ENCODE data around the gene SCFD1. TPM values are rescaled to one million over a fixed set of nuclear protein-coding genes. Genes with fewer than 3 reads are reported as not detected.

The SCFD1 gene
- total and polyA plus RNA-seq, 8 donors, result 47.0 to 71.5 (median 55.4) TPM

- no peaks in the 10 kb centered on the region for H3K9me3 ChIP-seq
- no peak overlapping the region for H3K4me3 ChIP-seq
- 38 to 43% methylated on average over 3 of the region's 3 CpGs for WGBS, 2 donors
- no peak for FAIRE-seq
- H3K4me1 ChIP-seq, result no peaks in the 10 kb centered on the region
- ATAC-seq, result no peak
- H3K36me3 ChIP-seq, result no peaks in the 10 kb centered on the region
- no peaks in the 10 kb centered on the region for H3K27me3 ChIP-seq
- DNase-seq, result no peak
- TF ChIP-seq, protein P1, sequence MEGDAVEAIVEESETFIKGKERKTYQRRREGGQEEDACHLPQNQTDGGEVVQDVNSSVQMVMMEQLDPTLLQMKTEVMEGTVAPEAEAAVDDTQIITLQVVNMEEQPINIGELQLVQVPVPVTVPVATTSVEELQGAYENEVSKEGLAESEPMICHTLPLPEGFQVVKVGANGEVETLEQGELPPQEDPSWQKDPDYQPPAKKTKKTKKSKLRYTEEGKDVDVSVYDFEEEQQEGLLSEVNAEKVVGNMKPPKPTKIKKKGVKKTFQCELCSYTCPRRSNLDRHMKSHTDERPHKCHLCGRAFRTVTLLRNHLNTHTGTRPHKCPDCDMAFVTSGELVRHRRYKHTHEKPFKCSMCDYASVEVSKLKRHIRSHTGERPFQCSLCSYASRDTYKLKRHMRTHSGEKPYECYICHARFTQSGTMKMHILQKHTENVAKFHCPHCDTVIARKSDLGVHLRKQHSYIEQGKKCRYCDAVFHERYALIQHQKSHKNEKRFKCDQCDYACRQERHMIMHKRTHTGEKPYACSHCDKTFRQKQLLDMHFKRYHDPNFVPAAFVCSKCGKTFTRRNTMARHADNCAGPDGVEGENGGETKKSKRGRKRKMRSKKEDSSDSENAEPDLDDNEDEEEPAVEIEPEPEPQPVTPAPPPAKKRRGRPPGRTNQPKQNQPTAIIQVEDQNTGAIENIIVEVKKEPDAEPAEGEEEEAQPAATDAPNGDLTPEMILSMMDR (IDR thresholded peaks at IDR 0.05), result no peak
- H3K27ac ChIP-seq, result no peak overlapping the region
- intact Hi-C loops (cut with DNase I), result no loop called here
Measured at GRCh38 chr14:30757082-30757481, 135.0 kb downstream of the SCFD1 start.

GRCh38 chr14:30759172-30760125, 137.3 kb downstream of the SCFD1 start:
- 86 to 90% methylated on average over 7 of the region's 7 CpGs for WGBS, 2 donors
- no peaks in the 10 kb centered on the region for H3K36me3 ChIP-seq
- DNase-seq, result no peak
- TF ChIP-seq, protein P1 (IDR thresholded peaks at IDR 0.05), result no peak
- intact Hi-C loops (cut with DNase I), result no loop called here
- no peaks in the 10 kb centered on the region for H3K9me3 ChIP-seq
- FAIRE-seq, result peak; percentile 77
- H3K4me3 ChIP-seq, result no peak overlapping the region
- no peaks in the 10 kb centered on the region for H3K27me3 ChIP-seq
- H3K27ac ChIP-seq, result no peak overlapping the region
- no peak for ATAC-seq
- no peaks in the 10 kb centered on the region for H3K4me1 ChIP-seq

DNA sequence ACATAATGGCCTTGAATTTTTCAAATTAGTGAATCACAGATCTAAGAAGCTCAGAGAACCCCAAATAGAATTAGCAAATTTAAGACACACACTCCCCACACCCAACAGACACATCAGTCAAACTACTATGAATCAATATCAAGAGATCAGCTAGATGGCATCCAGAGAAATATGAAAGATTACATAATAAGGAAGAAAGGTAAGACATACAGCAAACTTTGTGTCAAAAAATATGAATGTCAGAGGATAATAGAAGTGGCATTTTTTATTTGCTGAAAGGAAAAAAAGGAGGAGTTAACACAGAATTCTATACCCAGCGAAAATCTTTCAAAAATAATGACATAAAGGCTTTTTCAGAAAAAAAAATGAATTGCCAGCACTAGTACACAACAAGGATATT, 141.8 kb downstream of the SCFD1 start:
- 35 to 63% methylated on average over 1 of the region's 1 CpG for WGBS, 2 donors
- Histone ChIP-seq H3K27ac (no peak overlapping the region), H3K4me1 (no peaks in the 10 kb centered on the region), H3K36me3 (no peaks in the 10 kb centered on the region), H3K4me3 (no peak overlapping the region), H3K9me3 (no peaks in the 10 kb centered on the region), H3K27me3 (no peaks in the 10 kb centered on the region)
- intact Hi-C loops (cut with DNase I), result no loop called here
- ATAC-seq, result no peak
- TF ChIP-seq, protein P1 (IDR thresholded peaks at IDR 0.05), result no peak
- no peak for FAIRE-seq
- DNase-seq, result no peak

GRCh38 chr14:30767624-30768023, 145.5 kb downstream of the SCFD1 start:
- Histone ChIP-seq H3K4me3 (no peak overlapping the region), H3K4me1 (peaks cover 0 to 11% (median 4%) of the 10 kb centered on the region in 3 donors), H3K36me3 (no peaks in the 10 kb centered on the region), H3K27me3 (no peaks in the 10 kb centered on the region), H3K27ac (no peak overlapping the region), H3K9me3 (no peaks in the 10 kb centered on the region)
- 96% methylated on average over 4 of the region's 4 CpGs for WGBS, 2 donors
- TF ChIP-seq, protein P1 (IDR thresholded peaks at IDR 0.05), result no peak
- ATAC-seq (no peak), FAIRE-seq (no peak), DNase-seq (no peak)
- intact Hi-C loops (cut with DNase I), result no loop called here

DNA sequence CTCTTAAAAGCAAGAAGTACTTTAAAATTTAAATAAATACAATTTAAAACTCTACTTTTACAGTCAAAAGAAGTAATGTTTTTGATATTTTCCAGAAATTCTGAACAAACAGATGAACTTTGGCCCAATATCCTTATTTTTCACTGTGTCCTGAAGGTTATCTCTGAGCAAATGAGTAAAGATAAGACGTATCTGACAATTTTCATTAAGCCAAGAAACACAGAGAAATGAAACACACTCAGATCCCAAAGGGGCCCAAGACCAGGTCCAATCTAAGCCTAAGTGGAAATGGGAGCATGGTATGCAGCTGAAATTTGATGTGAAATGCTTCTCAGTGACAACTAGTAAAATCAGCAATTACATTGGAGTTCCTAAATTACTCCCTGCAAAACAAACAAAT, 146.7 kb downstream of the SCFD1 start:
- no peak overlapping the region for H3K27ac ChIP-seq
- WGBS, 2 donors, result 25 to 38% methylated on average over 1 of the region's 1 CpG
- ATAC-seq (no peak), FAIRE-seq (no peak), DNase-seq (no peak)
- H3K27me3 ChIP-seq, result no peaks in the 10 kb centered on the region
- TF ChIP-seq, protein P1 (IDR thresholded peaks at IDR 0.05), result no peak
- H3K4me3 ChIP-seq, result no peak overlapping the region
- no peaks in the 10 kb centered on the region for H3K9me3 ChIP-seq
- peaks cover 0 to 11% (median 4%) of the 10 kb centered on the region in 3 donors for H3K4me1 ChIP-seq
- no peaks in the 10 kb centered on the region for H3K36me3 ChIP-seq
- intact Hi-C loops (cut with DNase I), result no loop called here
